Measurements from ENCODE around the gene QTRT2. TPM values are rescaled to one million over a fixed set of nuclear protein-coding genes. Genes with fewer than 3 reads are reported as not detected.

The QTRT2 gene
- total and polyA plus RNA-seq, 7 donors, result 3.4 to 10.8 (median 8.2) TPM

- no peak overlapping the region for H3K27ac ChIP-seq
- ATAC-seq, result no peak
- TF ChIP-seq CTCF (IDR thresholded peaks at IDR 0.05), result no peak
- no peaks in the 10 kb centered on the region for H3K4me1 ChIP-seq
- intact Hi-C loops (cut with DNase I), result no loop called here
- H3K9me3 ChIP-seq, result no peaks in the 10 kb centered on the region
- 72 to 81% (median 81%) methylated on average over 5 of the region's 5 CpGs for WGBS, 3 donors
- peaks cover 9 to 96% of the 10 kb centered on the region in 2 donors for H3K36me3 ChIP-seq (ENCODE audit: insufficient read depth in 1 of 2, low read depth in 1 of 2)
- DNase-seq, result no peak
- no peak overlapping the region for H3K4me3 ChIP-seq
- no peaks in the 10 kb centered on the region for H3K27me3 ChIP-seq (ENCODE audit: insufficient read depth in 3 of 3, low read length in 2 of 3)
Measured at GRCh38 chr3:114079761-114080160, 23.2 kb downstream of the QTRT2 start.

GRCh38 chr3:114080201-114080600 lies 23.7 kb downstream of the QTRT2 start:
- H3K27ac ChIP-seq, result no peak overlapping the region
- no peaks in the 10 kb centered on the region for H3K9me3 ChIP-seq
- no peak for DNase-seq

GRCh38 chr3:114081037-114081436 lies 24.5 kb downstream of the QTRT2 start:
- Histone ChIP-seq H3K36me3 (ENCODE audit: insufficient read depth in 1 of 2, low read depth in 1 of 2) (peaks cover 14 to 96% of the 10 kb centered on the region in 2 donors), H3K27me3 (ENCODE audit: insufficient read depth in 3 of 3, low read length in 2 of 3) (no peaks in the 10 kb centered on the region), H3K9me3 (no peaks in the 10 kb centered on the region), H3K4me1 (no peaks in the 10 kb centered on the region), H3K27ac (no peak overlapping the region), H3K4me3 (no peak overlapping the region)
- no peak for TF ChIP-seq CTCF (IDR thresholded peaks at IDR 0.05)
- ATAC-seq (no peak), DNase-seq (no peak)
- intact Hi-C loops (cut with DNase I), result no loop called here

More at GRCh38 chr3:114080201-114080600, 23.7 kb downstream of the QTRT2 start:
- no peak for TF ChIP-seq CTCF (IDR thresholded peaks at IDR 0.05)
- no peak overlapping the region for H3K4me3 ChIP-seq
- no peaks in the 10 kb centered on the region for H3K27me3 ChIP-seq (ENCODE audit: insufficient read depth in 3 of 3, low read length in 2 of 3)
- H3K36me3 ChIP-seq (ENCODE audit: insufficient read depth in 1 of 2, low read depth in 1 of 2), result peaks cover 9 to 96% of the 10 kb centered on the region in 2 donors
- ATAC-seq, result no peak
- H3K4me1 ChIP-seq, result no peaks in the 10 kb centered on the region
- intact Hi-C loops (cut with DNase I), result no loop called here

GRCh38 chr3:114083112-114083511 lies 26.6 kb downstream of the QTRT2 start:
- no peak overlapping the region for H3K27ac ChIP-seq
- H3K36me3 ChIP-seq (ENCODE audit: insufficient read depth in 1 of 2, low read depth in 1 of 2), result peaks cover 14 to 95% of the 10 kb centered on the region in 2 donors
- no peaks in the 10 kb centered on the region for H3K27me3 ChIP-seq (ENCODE audit: insufficient read depth in 3 of 3, low read length in 2 of 3)
- ATAC-seq (no peak), DNase-seq (no peak)
- H3K4me1 ChIP-seq, result no peaks in the 10 kb centered on the region
- no peak overlapping the region for H3K4me3 ChIP-seq
- intact Hi-C loops (cut with DNase I), result no loop called here
- no peak for TF ChIP-seq CTCF (IDR thresholded peaks at IDR 0.05)
- no peaks in the 10 kb centered on the region for H3K9me3 ChIP-seq
- WGBS, 3 donors, result 96 to 99% (median 98%) methylated on average over 2 of the region's 2 CpGs

- no peak for TF ChIP-seq CTCF (IDR thresholded peaks at IDR 0.05)
- intact Hi-C loops (cut with DNase I), result no loop called here
- Histone ChIP-seq H3K4me3 (no peak overlapping the region), H3K27ac (no peak overlapping the region), H3K36me3 (ENCODE audit: insufficient read depth in 1 of 2, low read depth in 1 of 2) (peaks cover 12 to 63% of the 10 kb centered on the region in 2 donors), H3K4me1 (no peaks in the 10 kb centered on the region), H3K27me3 (ENCODE audit: insufficient read depth in 3 of 3, low read length in 2 of 3) (no peaks in the 10 kb centered on the region), H3K9me3 (no peaks in the 10 kb centered on the region)
- DNase-seq, result no peak
- no peak for ATAC-seq
- WGBS, 3 donors, result 90 to 94% (median 91%) methylated on average over 2 of the region's 2 CpGs
Measured at GRCh38 chr3:114086356-114086755, 29.8 kb downstream of the QTRT2 start.

Data from psoas muscle (tissue), 8 donors.